K562 (cell line): ENCODE measurements around the gene CRYBA4. TPM values are rescaled to one million over a fixed set of nuclear protein-coding genes. Genes with fewer than 3 reads are reported as not detected.

Experiments
- ATAC-seq: fragments of 200-7000 bp; cut with Tn5 transposase; 3 replicates; pipeline ENCODE4 v1.9.1; 2020; ENCODE audit warnings: moderate library complexity
- BruUV-seq: library from RNA; stranded (reverse); fragments of 400-500 nt; replicated peaks from 2 replicates; lab custom pipeline; 2021; lab: Mats Ljungman, UMichigan
- CTCF ChIA-PET: fragments of 300-600 bp; formaldehyde crosslinking; extraction: SDS; loops from one replicate; lab custom pipeline; 2021; ENCODE audit warnings: low intra/inter-chr PET ratio; lab: Yijun Ruan, JAX
- POLR2A ChIA-PET: fragments of 300-600, 350-650 bp; sonication (Branson Sonifier 250); formaldehyde crosslinking; extraction: SDS; loops from one replicate; lab custom pipeline; 2021; ENCODE audit warnings: antibody characterized with exemption, inconsistent platforms; lab: Yijun Ruan, JAX
- DNase-seq, 4 experiments: peaks; one replicate each; pipeline versions ENCODE4 v3.0.0 to v3.0.0-alpha.2; 2011 to 2018; ENCODE audit warnings: low spot score in 3 of 4, mixed read lengths in 3 of 4; ENCODE audit errors: extremely low read depth in 1 of 4
- FAIRE-seq: peaks from 2 replicates; lab custom pipeline; 2011; peaks lifted over from hg19 to GRCh38; lab: Jason Lieb, UNC
- H2AFZ ChIP-seq: 2 replicates; pipeline ENCODE4 v1.6.0; 2011; ENCODE audit warnings: low read depth, low read length, control low read depth, inconsistent platforms
- H3K27ac ChIP-seq: fragments of 200-600 bp; 3 replicates; pipeline ENCODE4 v1.8.0; 2011; ENCODE audit warnings: low read depth, mild to moderate bottlenecking, control low read depth, inconsistent platforms, low read length, moderate library complexity, mixed read lengths; ENCODE audit errors: extremely low read depth
- H3K27me3 ChIP-seq, 2 experiments: fragments of 300-600 bp in 1 of 2; 2 replicates in 1 of 2; 3 replicates in 1 of 2; pipeline versions ENCODE4 v1.6.0 to v1.8.0; 2011; ENCODE audit warnings: inconsistent platforms in 2 of 2, low read length in 2 of 2, mild to moderate bottlenecking in 1 of 2, mixed read lengths in 1 of 2, moderate library complexity in 1 of 2; ENCODE audit not compliant: control insufficient read depth in 2 of 2, insufficient read depth in 2 of 2
- H3K36me3 ChIP-seq: fragments of 300-600 bp; 3 replicates; pipeline ENCODE4 v1.8.0; 2011; ENCODE audit warnings: mild to moderate bottlenecking, low read length, inconsistent platforms; ENCODE audit not compliant: control insufficient read depth, insufficient read depth
- H3K4me1 ChIP-seq, 2 experiments: fragments of 200-600 bp in 1 of 2; replicated peaks in 1 of 2; 2 replicates in 1 of 2; 3 replicates in 1 of 2; pipeline versions ENCODE4 v1.5.1 to v1.8.0; 2011; ENCODE audit warnings: inconsistent platforms in 2 of 2, low read length in 2 of 2, mild to moderate bottlenecking in 1 of 2, mixed read lengths in 1 of 2, moderate library complexity in 1 of 2; ENCODE audit not compliant: control insufficient read depth in 2 of 2, insufficient read depth in 2 of 2
- H3K4me2 ChIP-seq: 2 replicates; pipeline ENCODE4 v1.6.1; 2011; ENCODE audit warnings: low read length, control low read depth, inconsistent platforms, mixed read lengths; ENCODE audit not compliant: insufficient read depth
- H3K4me3 ChIP-seq: fragments of 200-600 bp; sonication (generic), shearing (Covaris generic); 2 replicates; pipeline ENCODE4 v1.5.1; 2016; ENCODE audit warnings: control low read depth, inconsistent platforms
- H3K79me2 ChIP-seq: fragments of 200-600 bp; 3 replicates; pipeline ENCODE4 v1.8.0; 2011; ENCODE audit warnings: low read length, inconsistent platforms; ENCODE audit not compliant: control insufficient read depth, insufficient read depth
- H3K9ac ChIP-seq, 2 experiments: 2 replicates each; pipeline versions ENCODE4 v1.6.0 to v1.6.1; 2011; ENCODE audit warnings: low read depth in 2 of 2, low read length in 2 of 2, control low read depth in 1 of 2, inconsistent platforms in 1 of 2, mild to moderate bottlenecking in 1 of 2, mixed read lengths in 1 of 2; ENCODE audit not compliant: insufficient read depth in 1 of 2
- H3K9me1 ChIP-seq: one replicate; pipeline ENCODE4 v1.6.0; 2011; ENCODE audit warnings: inconsistent platforms, mild to moderate bottlenecking, low read length, moderate library complexity; ENCODE audit not compliant: control insufficient read depth, insufficient read depth
- H3K9me3 ChIP-seq: replicated peaks from 2 replicates; pipeline ENCODE4 v1.5.1; 2011; ENCODE audit warnings: low read depth, low read length, inconsistent platforms; ENCODE audit not compliant: control insufficient read depth, insufficient read depth
- H4K20me1 ChIP-seq: replicated peaks from 2 replicates; pipeline ENCODE4 v1.6.1; 2011; ENCODE audit warnings: low read length, inconsistent platforms, mixed read lengths; ENCODE audit not compliant: control insufficient read depth, insufficient read depth
- ADNP ChIP-seq: fragments of 200-800 bp; sonication (Bioruptor generic); IDR thresholded peaks from 2 replicates; pipeline ENCODE4 v1.6.1; 2016; ENCODE audit warnings: missing genetic modification characterization, missing compliant biosample characterization
- BACH1 ChIP-seq: fragments of 200-800 bp; sonication (Bioruptor generic); IDR thresholded peaks from 2 replicates; pipeline ENCODE4 v1.6.1; 2016; ENCODE audit warnings: missing genetic modification characterization, missing compliant biosample characterization
- BCOR ChIP-seq: fragments of 450-650 bp; IDR thresholded peaks from 2 replicates; pipeline ENCODE4 v1.6.1; 2016
- CREB1 ChIP-seq, 2 experiments: sonication (generic) in 1 of 2; formaldehyde crosslinking in 1 of 2; IDR thresholded peaks; 2 replicates each; pipeline versions ENCODE4 v1.6.1 to v1.8.0; 2012 to 2022; ENCODE audit warnings: inconsistent platforms in 1 of 2, mild to moderate bottlenecking in 1 of 2, missing genetic modification reagents in 1 of 2, moderate library complexity in 1 of 2
- CREM ChIP-seq: IDR thresholded peaks from 2 replicates; pipeline ENCODE4 v1.6.1; 2014; ENCODE audit warnings: antibody characterized with exemption, low read depth
- CXXC5 ChIP-seq: fragments of 250-450 bp; sonication (Bioruptor Pico); IDR thresholded peaks from 2 replicates; pipeline ENCODE4 v1.8.0; 2022; ENCODE audit warnings: inconsistent platforms, mild to moderate bottlenecking, moderate library complexity
- ELF4 ChIP-seq: fragments of 450-650 bp; formaldehyde crosslinking; IDR thresholded peaks from 2 replicates; pipeline ENCODE4 v1.4.0; 2022; ENCODE audit warnings: missing genetic modification characterization
- FOS ChIP-seq: IDR thresholded peaks from 3 replicates; pipeline ENCODE4 v1.6.1; 2011; ENCODE audit not compliant: insufficient read length; ENCODE audit errors: extremely low read depth
- HCFC1 ChIP-seq: IDR thresholded peaks from 2 replicates; pipeline ENCODE4 v1.6.1; 2012; ENCODE audit warnings: low read depth, low read length, improper control_type of control experiment
- HDAC3 ChIP-seq: fragments of 450-650 bp; IDR thresholded peaks from 2 replicates; pipeline ENCODE4 v1.6.1; 2018; ENCODE audit warnings: borderline replicate concordance, mild to moderate bottlenecking, moderate library complexity; ENCODE audit not compliant: partially characterized antibody
- HNRNPH1 ChIP-seq: fragments of 200-400 bp; formaldehyde crosslinking; optimal IDR thresholded peaks from 2 replicates; pipeline ENCODE3; 2017; ENCODE audit warnings: low read depth, mild to moderate bottlenecking, low read length, moderate library complexity
- KDM1A ChIP-seq, 2 experiments: fragments of 450-650 bp; IDR thresholded peaks; 2 replicates each; pipeline ENCODE4 v1.6.1; 2016; ENCODE audit warnings: mild to moderate bottlenecking in 2 of 2
- KDM2B ChIP-seq: fragments of 250-450 bp; sonication (Bioruptor Pico); IDR thresholded peaks from 2 replicates; pipeline ENCODE4 v1.8.0; 2021; ENCODE audit warnings: mild to moderate bottlenecking, moderate library complexity
- MAFK ChIP-seq: IDR thresholded peaks from 2 replicates; pipeline ENCODE4 v1.6.1; 2011; ENCODE audit warnings: low read length, improper control_type of control experiment
- MCM5 ChIP-seq: fragments of 450-650 bp; IDR thresholded peaks from 2 replicates; pipeline ENCODE4 v1.6.1; 2016; ENCODE audit warnings: low read depth
- MEF2D ChIP-seq: conservative IDR thresholded peaks from 2 replicates; pipeline ENCODE4 v1.6.1; 2016; ENCODE audit warnings: low read depth, missing genetic modification characterization, missing compliant biosample characterization
- MYNN ChIP-seq, 2 experiments: sonication (generic); formaldehyde crosslinking in 1 of 2; IDR thresholded peaks; 2 replicates each; pipeline versions ENCODE4 v1.5.0 to v1.6.1; 2016 to 2020; ENCODE audit warnings: antibody characterized with exemption in 1 of 2, missing genetic modification reagents in 1 of 2
- NCOA1 ChIP-seq: fragments of 450-650 bp; IDR thresholded peaks from 2 replicates; pipeline ENCODE4 v1.6.1; 2016; ENCODE audit warnings: low read depth
- PHTF2 ChIP-seq: fragments of 250-450 bp; sonication (Bioruptor Pico); IDR thresholded peaks from 2 replicates; pipeline ENCODE4 v1.5.0; 2021; ENCODE audit warnings: mild to moderate bottlenecking
- RBM25 ChIP-seq: fragments of 200-400 bp; formaldehyde crosslinking; IDR thresholded peaks from 2 replicates; pipeline ENCODE4 v1.6.1; 2018; ENCODE audit warnings: low read length, low read depth, moderate library complexity; ENCODE audit not compliant: severe bottlenecking
- SIRT6 ChIP-seq: IDR thresholded peaks from one replicate; pipeline ENCODE4 v1.6.1; 2012; ENCODE audit warnings: low read depth, mild to moderate bottlenecking, control low read depth, inconsistent platforms, low read length, moderate library complexity
- SREBF1 ChIP-seq: fragments of 150-350 bp; IDR thresholded peaks from 2 replicates; pipeline ENCODE4 v1.6.1; 2014; ENCODE audit warnings: antibody characterized with exemption, low read depth, low read length, borderline replicate concordance
- TARDBP ChIP-seq: fragments of 450-650 bp; IDR thresholded peaks from 2 replicates; pipeline ENCODE4 v1.6.1; 2016
- TCFL5 ChIP-seq: fragments of 250-450 bp; sonication (Bioruptor Pico); conservative IDR thresholded peaks from 2 replicates; pipeline ENCODE4 v1.6.1; 2021; ENCODE audit warnings: mild to moderate bottlenecking, moderate library complexity, matching md5 sums
- ZBTB12 ChIP-seq: fragments of 250-450 bp; sonication (Bioruptor Pico); IDR thresholded peaks from 2 replicates; pipeline ENCODE4 v1.4.0; 2020
- ZKSCAN1 ChIP-seq: fragments of 150-350 bp; IDR thresholded peaks from 2 replicates; pipeline ENCODE4 v1.6.1; 2016; ENCODE audit warnings: low read depth, low read length
- ZNF23 ChIP-seq: fragments of 250-450 bp; sonication (Bioruptor Pico); IDR thresholded peaks from 2 replicates; pipeline ENCODE4 v1.4.0; 2020; ENCODE audit warnings: mild to moderate bottlenecking
- ZNF239 ChIP-seq: fragments of 250-450 bp; sonication (Bioruptor Pico); IDR thresholded peaks from 2 replicates; pipeline ENCODE4 v1.4.0; 2020; ENCODE audit warnings: mild to moderate bottlenecking
- ZSCAN32 ChIP-seq: fragments of 450-650 bp; formaldehyde crosslinking; IDR thresholded peaks from 2 replicates; pipeline ENCODE4 v1.4.0; 2020; ENCODE audit warnings: mild to moderate bottlenecking, moderate library complexity
- WGBS: fragments of 100-300 bp; shearing (Covaris generic); methylation state at CpG from one replicate; pipeline ENCODE4 v1.1.6; 2016; ENCODE audit warnings: low coverage, mixed read lengths; ENCODE audit not compliant: insufficient coverage; ENCODE audit errors: missing lambda C conversion rate; 5-methylcytosine and 5-hydroxymethylcytosine counted together
- in situ Hi-C: fragments of 300-500 bp; cut with MboI; formaldehyde crosslinking; loops from 4 replicates; pipeline ENCODE4 v1.15.0; 2018; ENCODE audit warnings: inconsistent platforms, mixed read lengths
- intact Hi-C: fragments of 100-400 bp; cut with micrococcal nuclease; formaldehyde crosslinking; loops from 2 replicates; pipeline ENCODE4 v1.14.2; 2022
- polyA plus RNA-seq, 8 experiments: library from polyadenylated mRNA; depleted of rRNA in 4 of 8; stranded (reverse) in 5 of 8; unstranded in 3 of 8; fragments of >200 nt; fragmentation: Nextera tagmentation in 2 of 8; fragmentation: Illumina TruSeq in 1 of 8; extraction: Ambion mirVana in 2 of 8; extraction: Trizol in 1 of 8; gene quantifications; 2 replicates each; pipeline versions ENCODE4 v1.2.1 to v1.2.3, GENCODE V29; 2011 to 2014; ENCODE audit warnings: inconsistent platforms in 1 of 8, missing spikeins in 1 of 8
- total RNA-seq, 7 experiments: library from RNA; depleted of rRNA in 6 of 7; stranded (reverse); fragments of >200 nt in 6 of 7; fragmentation: Illumina TruSeq in 2 of 7; extraction: Trizol in 2 of 7; gene quantifications; 2 replicates each; pipeline versions ENCODE4 v1.2.1 to v1.2.3, GENCODE V29; 2011 to 2021; ENCODE audit warnings: low replicate concordance in 1 of 7

The CRYBA4 gene
- total and polyA plus RNA-seq, 9 of the 15 experiments (the other 6 are each of a cell fraction or from before 2014, with no cell fraction given), result 0.59 to 3.3 (median 1.6) TPM

- Histone ChIP-seq H3K27ac (no peak overlapping the region), H3K9me3 (no peaks in the 10 kb centered on the region), H3K27me3 (no peaks in the 10 kb centered on the region), H3K79me2 (peaks cover 25% of the 10 kb centered on the region), H2AFZ (no peak overlapping the region), H3K36me3 (no peaks in the 10 kb centered on the region), H3K9ac (no peak overlapping the region), H3K9me1 (no peaks in the 10 kb centered on the region), H3K4me2 (no peak overlapping the region), H4K20me1 (no peaks in the 10 kb centered on the region), H3K4me1 (peaks cover 23 to 26% of the 10 kb centered on the region in 2 experiments), H3K4me3 (no peak overlapping the region)
- intact Hi-C loops, result no loop called here
- 29% methylated on average over 4 of the region's 4 CpGs for WGBS
- DNase-seq (no peak), ATAC-seq (no peak), FAIRE-seq (no peak)
- BruUV-seq, result no TSS peak
- ChIA-PET CTCF (interaction anchor here (0.6 kb wide), 1 partner anchor 9 kb away, joined by 3 read pairs; no protein-coding TSS in a partner anchor), POLR2A (no interaction called here)
- in situ Hi-C loops, result no loop called here
- TF ChIP-seq KDM2B (CRISPR knock-in tag) (no peak), TCFL5 (CRISPR knock-in tag) (no peak), BACH1 (no peak), CREB1 (IDR thresholded peaks at IDR 0.05) (no peak), CREB1 (CRISPR knock-in tag; IDR thresholded peaks at IDR 0.05) (no peak), HDAC3 (no peak), TARDBP (no peak), ZSCAN32 (no peak), ZNF239 (peak; percentile 98), ZKSCAN1 (no peak), HCFC1 (no peak), BCOR (peak; percentile 77), PHTF2 (no peak), HNRNPH1 (no peak), CXXC5 (CRISPR knock-in tag) (no peak), CREM (no peak), MEF2D (tag) (no peak), FOS (no peak), ELF4 (no peak), NCOA1 (no peak), KDM1A (IDR thresholded peaks at IDR 0.05) (peak; percentile 13 to 17; a peak in 1 of 4 replicates), MYNN (IDR thresholded peaks at IDR 0.05) (no peak), MYNN (CRISPR knock-in tag; IDR thresholded peaks at IDR 0.05) (no peak), RBM25 (peak; percentile 45), SREBF1 (no peak), MCM5 (no peak), ADNP (tag) (0 out of 2 replicates have a peak, but pooled peaks have one; percentile 54), ZNF23 (no peak), SIRT6 (no peak), ZBTB12 (no peak), MAFK (no peak)
Observed at GRCh38 chr22:26670459-26670858, 48.7 kb downstream of the CRYBA4 start.
